Vagina (tissue), 2 donors: Measurements from ENCODE around the gene CD44. TPM values are rescaled to one million over a fixed set of nuclear protein-coding genes. Genes with fewer than 3 reads are reported as not detected.
A peak's percentile ranks its signal among the peaks of the same experiment; 100 is the strongest.

ENCODE experiments used
- DNase-seq, 2 donors: peaks; one replicate each; pipeline ENCODE4 v3.0.0-alpha.2; 2017; ENCODE audit errors: extremely low spot score in 2 of 2
- H3K27ac ChIP-seq: fragments of 200-600 bp; sonication (generic); one replicate; pipeline ENCODE4 v1.5.1; 2019
- H3K27me3 ChIP-seq: fragments of 200-600 bp; sonication (generic); one replicate; pipeline ENCODE4 v1.5.1; 2019
- H3K36me3 ChIP-seq, 2 donors: fragments of 200-600 bp; sonication (generic); one replicate each; pipeline ENCODE4 v1.5.1; 2017 to 2019
- H3K4me1 ChIP-seq: fragments of 200-600 bp; sonication (generic); one replicate; pipeline ENCODE4 v1.5.1; 2019
- H3K4me3 ChIP-seq, 2 donors: fragments of 200-600 bp; sonication (generic); 1 replicate in 1 of 2; 2 replicates in 1 of 2; pipeline ENCODE4 v1.5.1; 2016 to 2019
- H3K9me3 ChIP-seq: fragments of 200-600 bp; sonication (generic); one replicate; pipeline ENCODE4 v1.5.1; 2019
- POLR2A ChIP-seq, 2 donors: fragments of 450-650 bp; IDR thresholded peaks; one replicate each; pipeline ENCODE4 v1.6.1; 2017; ENCODE audit warnings: antibody characterized with exemption in 2 of 2, mild to moderate bottlenecking in 2 of 2, moderate library complexity in 2 of 2
- POLR2AphosphoS5 ChIP-seq, 2 donors: sonication (generic); formaldehyde crosslinking; IDR thresholded peaks; one replicate each; pipeline ENCODE4 v1.9.0; 2017; ENCODE audit warnings: antibody characterized with exemption in 2 of 2, mild to moderate bottlenecking in 2 of 2, low read depth in 1 of 2; ENCODE audit not compliant: insufficient read depth in 1 of 2
- intact Hi-C: fragments of 100-400 bp; cut with DNase I; formaldehyde crosslinking; loops from one replicate; pipeline ENCODE4 v1.15.1; 2023
- total RNA-seq: library from RNA; depleted of rRNA; stranded (reverse); fragments of >200 nt; gene quantifications from one replicate; pipeline ENCODE4 v1.2.3, GENCODE V29; 2016
- TF ChIP-seq, protein P1 (sequence below), 3 experiments: fragments of 450-650 bp in 2 of 3; fragments of 200-600 bp in 1 of 3; sonication (generic) in 1 of 3; IDR thresholded peaks; one replicate each; pipeline ENCODE4 v1.5.1; 2017 to 2019; ENCODE audit warnings: antibody characterized with exemption in 3 of 3, mild to moderate bottlenecking in 2 of 3, moderate library complexity in 2 of 3

Gene CD44
- total RNA-seq, 1 donor from 2014 or later, result 869 TPM

DNA sequence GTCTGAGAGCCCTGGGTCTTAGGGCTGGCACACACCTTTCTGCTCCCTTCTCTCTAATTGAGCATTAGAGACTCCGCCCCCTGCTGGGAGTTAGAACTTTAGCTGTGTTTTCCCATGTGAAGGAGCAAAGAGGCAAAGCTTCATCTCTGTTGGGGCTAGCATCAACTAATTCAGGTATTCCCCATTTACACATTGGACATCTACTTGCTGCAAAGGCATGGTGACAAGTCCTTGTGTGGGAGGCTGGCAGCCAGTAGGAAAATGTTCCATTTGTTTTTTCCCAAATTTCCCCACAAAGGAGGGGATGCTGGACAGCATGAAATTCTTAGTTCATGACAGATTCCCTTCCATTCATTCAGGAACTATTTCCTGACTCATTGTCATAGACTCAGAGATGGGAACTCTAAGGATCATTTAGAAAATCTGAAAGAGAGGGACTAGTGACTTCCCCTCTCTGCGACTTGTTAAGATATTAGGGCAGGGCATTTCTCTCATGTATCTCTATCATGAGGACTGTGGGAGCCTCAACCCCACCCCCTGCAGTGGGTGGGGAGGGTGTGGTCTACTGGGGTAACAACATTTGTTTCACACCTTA, 3.6 kb downstream of the CD44 start:
- no peaks in the 10 kb centered on the region for H3K9me3 ChIP-seq
- no peaks in the 10 kb centered on the region for H3K36me3 ChIP-seq
- no peaks in the 10 kb centered on the region for H3K27me3 ChIP-seq
- intact Hi-C loops, result no loop called here
- peaks cover 81% of the 10 kb centered on the region for H3K4me1 ChIP-seq
- H3K27ac ChIP-seq, result peak overlapping the region; percentile 70
- no peak for TF ChIP-seq POLR2A (IDR thresholded peaks at IDR 0.05)
- no peak for TF ChIP-seq POLR2AphosphoS5 (IDR thresholded peaks at IDR 0.05; ENCODE audit: insufficient read depth in 1 of 2, low read depth in 1 of 2)
- TF ChIP-seq, protein P1, sequence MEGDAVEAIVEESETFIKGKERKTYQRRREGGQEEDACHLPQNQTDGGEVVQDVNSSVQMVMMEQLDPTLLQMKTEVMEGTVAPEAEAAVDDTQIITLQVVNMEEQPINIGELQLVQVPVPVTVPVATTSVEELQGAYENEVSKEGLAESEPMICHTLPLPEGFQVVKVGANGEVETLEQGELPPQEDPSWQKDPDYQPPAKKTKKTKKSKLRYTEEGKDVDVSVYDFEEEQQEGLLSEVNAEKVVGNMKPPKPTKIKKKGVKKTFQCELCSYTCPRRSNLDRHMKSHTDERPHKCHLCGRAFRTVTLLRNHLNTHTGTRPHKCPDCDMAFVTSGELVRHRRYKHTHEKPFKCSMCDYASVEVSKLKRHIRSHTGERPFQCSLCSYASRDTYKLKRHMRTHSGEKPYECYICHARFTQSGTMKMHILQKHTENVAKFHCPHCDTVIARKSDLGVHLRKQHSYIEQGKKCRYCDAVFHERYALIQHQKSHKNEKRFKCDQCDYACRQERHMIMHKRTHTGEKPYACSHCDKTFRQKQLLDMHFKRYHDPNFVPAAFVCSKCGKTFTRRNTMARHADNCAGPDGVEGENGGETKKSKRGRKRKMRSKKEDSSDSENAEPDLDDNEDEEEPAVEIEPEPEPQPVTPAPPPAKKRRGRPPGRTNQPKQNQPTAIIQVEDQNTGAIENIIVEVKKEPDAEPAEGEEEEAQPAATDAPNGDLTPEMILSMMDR (IDR thresholded peaks at IDR 0.05), result no peak
- DNase-seq, result no peak
- peak overlapping the region in 1 of 2 donors; percentile 93 for H3K4me3 ChIP-seq

DNA sequence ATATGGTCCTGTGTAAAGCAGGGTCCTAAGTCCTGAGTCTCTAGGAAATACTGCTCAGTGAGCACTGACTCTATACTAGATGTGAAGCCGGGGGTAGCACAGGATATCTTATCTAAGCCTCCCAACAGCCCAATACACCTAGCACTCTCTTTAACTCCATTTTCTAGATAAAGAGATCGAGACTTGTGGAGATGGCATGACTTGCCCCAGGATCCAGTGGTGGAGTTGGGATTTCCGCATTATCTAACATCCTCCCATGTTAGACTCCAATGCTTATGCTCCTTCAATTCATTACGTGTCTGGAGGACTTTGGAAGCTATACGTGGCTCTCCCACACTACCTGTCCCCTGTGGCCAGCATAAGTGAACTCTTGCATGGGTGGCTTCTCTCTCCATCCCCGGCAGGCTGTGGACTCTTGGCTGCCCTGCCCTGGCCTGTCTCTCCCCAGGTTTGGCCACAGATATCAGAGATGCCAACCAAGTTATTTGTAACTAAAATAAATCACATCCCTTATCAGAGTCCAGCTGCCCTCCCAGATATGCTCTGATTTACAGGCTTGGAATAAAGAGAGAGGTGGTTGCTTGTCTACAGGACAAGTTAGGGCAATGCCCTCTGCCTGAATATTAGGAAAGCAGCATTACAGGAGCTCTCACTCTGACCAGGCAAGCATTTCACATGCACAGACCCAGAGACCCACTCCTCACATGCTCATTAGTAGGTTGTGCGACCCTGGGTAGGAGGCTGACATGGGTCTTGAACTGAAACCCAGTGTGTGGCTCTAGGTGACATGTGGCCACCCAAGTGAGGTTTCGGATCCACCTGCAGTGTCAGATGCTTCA, 4.5 kb downstream of the CD44 start:
- peaks cover 0 to 5% of the 10 kb centered on the region in 2 donors for H3K36me3 ChIP-seq
- no peak for DNase-seq
- peaks cover 83% of the 10 kb centered on the region for H3K4me1 ChIP-seq
- H3K9me3 ChIP-seq, result no peaks in the 10 kb centered on the region
- intact Hi-C loops, result no loop called here
- peak overlapping the region; percentile 70 for H3K27ac ChIP-seq
- TF ChIP-seq, protein P1 (IDR thresholded peaks at IDR 0.05), result no peak
- TF ChIP-seq POLR2A (IDR thresholded peaks at IDR 0.05), result no peak
- no peak for TF ChIP-seq POLR2AphosphoS5 (IDR thresholded peaks at IDR 0.05; ENCODE audit: insufficient read depth in 1 of 2, low read depth in 1 of 2)
- H3K4me3 ChIP-seq, result peak overlapping the region; percentile 14 to 15
- no peaks in the 10 kb centered on the region for H3K27me3 ChIP-seq

DNA sequence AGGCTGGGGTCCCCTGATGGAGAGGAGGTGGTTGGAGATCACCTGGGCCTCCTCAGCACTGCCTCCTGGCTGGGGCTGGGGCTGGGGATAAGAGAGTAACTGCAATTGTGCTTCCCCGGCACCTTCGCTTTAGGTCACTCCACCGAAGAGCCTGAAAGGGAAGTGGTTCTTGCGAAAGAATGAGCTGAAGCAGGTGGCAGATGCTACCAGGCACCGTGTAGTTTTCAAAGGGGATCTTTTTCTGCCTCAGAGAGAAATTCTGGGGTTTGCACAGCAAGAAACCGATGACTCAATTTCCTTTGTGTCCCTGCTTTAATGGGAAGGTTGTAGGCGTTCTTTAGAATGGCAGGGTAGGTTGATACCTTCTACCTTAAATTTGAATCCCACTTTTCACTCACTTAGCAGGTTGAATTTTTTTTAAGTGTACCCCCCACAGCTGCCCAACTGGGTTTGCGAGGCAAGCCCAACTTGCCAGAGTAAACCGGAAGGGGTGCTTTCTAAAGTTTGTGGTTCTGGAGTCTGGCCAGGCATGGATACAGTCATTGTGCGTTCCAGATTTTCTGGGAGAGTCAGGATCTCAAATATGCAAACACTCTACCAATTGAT, 5.3 kb downstream of the CD44 start:
- Histone ChIP-seq H3K4me3 (peak overlapping the region; percentile 14 to 15), H3K36me3 (peaks cover 0 to 5% of the 10 kb centered on the region in 2 donors), H3K27me3 (no peaks in the 10 kb centered on the region), H3K9me3 (no peaks in the 10 kb centered on the region), H3K4me1 (peaks cover 89% of the 10 kb centered on the region), H3K27ac (peak overlapping the region; percentile 70)
- intact Hi-C loops, result no loop called here
- TF ChIP-seq, protein P1 (IDR thresholded peaks at IDR 0.05), result no peak
- TF ChIP-seq POLR2A (IDR thresholded peaks at IDR 0.05), result no peak
- no peak for TF ChIP-seq POLR2AphosphoS5 (IDR thresholded peaks at IDR 0.05; ENCODE audit: insufficient read depth in 1 of 2, low read depth in 1 of 2)
- DNase-seq, result no peak

DNA sequence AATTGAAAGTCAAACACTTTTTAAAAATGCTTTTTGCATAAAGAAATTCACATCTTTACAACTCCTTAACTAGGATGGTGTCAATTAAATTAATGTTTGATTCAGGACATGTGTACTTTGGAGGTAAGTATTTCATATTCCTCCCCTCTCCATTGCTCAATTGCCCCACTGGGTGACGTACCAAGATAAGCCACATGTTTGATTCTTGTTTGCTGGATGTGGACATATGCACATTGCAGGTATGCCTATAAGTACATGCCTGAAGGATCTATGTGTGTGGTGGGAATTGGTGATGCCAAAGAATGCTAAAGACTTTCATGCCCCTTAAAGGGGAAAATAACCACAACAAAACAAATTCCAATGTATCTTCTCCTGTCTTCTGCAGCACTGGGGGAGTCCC, 5.8 kb downstream of the CD44 start:
- peak overlapping the region; percentile 55 for H3K27ac ChIP-seq
- H3K4me1 ChIP-seq, result peaks cover 94% of the 10 kb centered on the region
- TF ChIP-seq, protein P1 (IDR thresholded peaks at IDR 0.05), result no peak
- no peak for TF ChIP-seq POLR2A (IDR thresholded peaks at IDR 0.05)
- TF ChIP-seq POLR2AphosphoS5 (IDR thresholded peaks at IDR 0.05; ENCODE audit: insufficient read depth in 1 of 2, low read depth in 1 of 2), result no peak
- no peak overlapping the region for H3K4me3 ChIP-seq
- H3K9me3 ChIP-seq, result no peaks in the 10 kb centered on the region
- H3K36me3 ChIP-seq, result peaks cover 0 to 5% of the 10 kb centered on the region in 2 donors
- no peak for DNase-seq
- no peaks in the 10 kb centered on the region for H3K27me3 ChIP-seq
- intact Hi-C loops, result no loop called here
